Muscle of back (tissue), 13 donors: ENCODE data around the gene ATP13A5. TPM values are rescaled to one million over a fixed set of nuclear protein-coding genes. Genes with fewer than 3 reads are reported as not detected.

ENCODE experiments used
- DNase-seq, 3 donors: peaks; one replicate each; pipeline versions ENCODE4 v3.0.0 to v3.0.0-alpha.2; 2013
- long read RNA-seq, 9 donors: transcript quantifications; one replicate each; lab custom pipeline, GENCODE V29; 2026
- polyA plus RNA-seq, 10 donors: library from polyadenylated mRNA; unstranded; fragments of 120-200 nt; gene quantifications; one replicate each; pipeline ENCODE4 v1.2.1, GENCODE V29; 2013; ENCODE audit not compliant: insufficient read length in 10 of 10

The ATP13A5 gene, protein sequence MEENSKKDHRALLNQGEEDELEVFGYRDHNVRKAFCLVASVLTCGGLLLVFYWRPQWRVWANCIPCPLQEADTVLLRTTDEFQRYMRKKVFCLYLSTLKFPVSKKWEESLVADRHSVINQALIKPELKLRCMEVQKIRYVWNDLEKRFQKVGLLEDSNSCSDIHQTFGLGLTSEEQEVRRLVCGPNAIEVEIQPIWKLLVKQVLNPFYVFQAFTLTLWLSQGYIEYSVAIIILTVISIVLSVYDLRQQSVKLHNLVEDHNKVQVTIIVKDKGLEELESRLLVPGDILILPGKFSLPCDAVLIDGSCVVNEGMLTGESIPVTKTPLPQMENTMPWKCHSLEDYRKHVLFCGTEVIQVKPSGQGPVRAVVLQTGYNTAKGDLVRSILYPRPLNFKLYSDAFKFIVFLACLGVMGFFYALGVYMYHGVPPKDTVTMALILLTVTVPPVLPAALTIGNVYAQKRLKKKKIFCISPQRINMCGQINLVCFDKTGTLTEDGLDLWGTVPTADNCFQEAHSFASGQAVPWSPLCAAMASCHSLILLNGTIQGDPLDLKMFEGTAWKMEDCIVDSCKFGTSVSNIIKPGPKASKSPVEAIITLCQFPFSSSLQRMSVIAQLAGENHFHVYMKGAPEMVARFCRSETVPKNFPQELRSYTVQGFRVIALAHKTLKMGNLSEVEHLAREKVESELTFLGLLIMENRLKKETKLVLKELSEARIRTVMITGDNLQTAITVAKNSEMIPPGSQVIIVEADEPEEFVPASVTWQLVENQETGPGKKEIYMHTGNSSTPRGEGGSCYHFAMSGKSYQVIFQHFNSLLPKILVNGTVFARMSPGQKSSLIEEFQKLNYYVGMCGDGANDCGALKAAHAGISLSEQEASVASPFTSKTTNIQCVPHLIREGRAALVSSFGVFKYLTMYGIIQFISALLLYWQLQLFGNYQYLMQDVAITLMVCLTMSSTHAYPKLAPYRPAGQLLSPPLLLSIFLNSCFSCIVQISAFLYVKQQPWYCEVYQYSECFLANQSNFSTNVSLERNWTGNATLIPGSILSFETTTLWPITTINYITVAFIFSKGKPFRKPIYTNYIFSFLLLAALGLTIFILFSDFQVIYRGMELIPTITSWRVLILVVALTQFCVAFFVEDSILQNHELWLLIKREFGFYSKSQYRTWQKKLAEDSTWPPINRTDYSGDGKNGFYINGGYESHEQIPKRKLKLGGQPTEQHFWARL
- polyA plus RNA-seq = 1 to 10 TPM in 1 of 10 donors, under 1 TPM in 9; 0.15 to 1.1 (median 0.47) TPM
- long read RNA-seq, donor 1 = 0 reads
- long read RNA-seq, donor 2 = 0 reads
- long read RNA-seq, donor 3 = 0 reads
- long read RNA-seq, donor 4 = 0 reads
- long read RNA-seq, donor 5 = 0 reads
- long read RNA-seq, donor 6 = 0 reads
- long read RNA-seq, donor 7 = 0 reads
- long read RNA-seq, donor 8 = 0 reads
- long read RNA-seq, donor 9 = 0 reads

GRCh38 chr3:193378706-193379105 lies at the start of gene ATP13A5:
TSS of gene ATP13A5 (minus strand) at chr3:193378753. CDS start at chr3:193378725, 28 bp downstream.
- no peak for DNase-seq

DNA sequence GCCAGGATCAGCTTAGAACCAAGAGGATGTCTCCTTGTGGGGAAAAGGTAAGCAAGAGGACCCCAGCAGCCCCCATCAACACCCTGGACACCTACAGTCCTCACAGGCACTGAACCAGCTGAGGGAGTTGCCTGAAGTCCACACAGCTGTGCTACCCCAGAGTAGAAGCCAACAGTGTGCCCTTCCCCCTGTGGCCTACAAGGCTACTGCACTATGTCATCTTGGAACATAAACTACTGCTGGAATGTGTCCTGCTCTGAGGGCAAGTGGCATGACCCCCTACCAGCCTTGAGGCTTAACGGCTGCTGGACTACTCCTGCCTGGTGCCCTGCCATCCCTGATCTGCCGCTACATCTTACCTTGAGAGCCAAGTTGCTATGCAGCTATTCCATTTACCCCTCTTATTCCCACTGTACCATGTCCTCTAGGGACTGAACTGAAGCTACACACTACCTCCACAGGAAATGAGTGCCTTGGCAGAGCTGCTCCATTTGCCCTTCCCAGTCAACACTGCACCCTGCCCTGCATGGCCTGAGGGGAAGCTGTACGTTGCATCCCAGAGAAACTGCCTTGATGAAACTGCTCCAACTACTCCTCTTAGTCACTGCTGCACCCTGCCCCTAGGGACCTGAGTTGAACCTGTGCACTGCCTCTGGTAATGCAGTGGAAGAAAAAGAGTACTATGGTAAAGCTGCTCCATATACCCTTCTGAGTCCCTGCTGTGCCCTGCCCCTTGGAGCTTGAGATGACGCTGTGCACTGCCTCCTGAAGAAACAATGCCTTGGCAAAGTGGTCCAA lies 40.2 kb upstream of the ATP13A5 start:
- no peak for DNase-seq

GRCh38 chr3:193416629-193417028 lies 38.1 kb upstream of the ATP13A5 start:
- no peak for DNase-seq

GRCh38 chr3:193407688-193408087 lies 29.1 kb upstream of the ATP13A5 start:
- no peak for DNase-seq

- peak in 1 of 3 donors; percentile 54 for DNase-seq
Measured at GRCh38 chr3:193407112-193407511, 28.6 kb upstream of the ATP13A5 start.

GRCh38 chr3:193403307-193403706 lies 24.8 kb upstream of the ATP13A5 start:
- DNase-seq = no peak

DNA sequence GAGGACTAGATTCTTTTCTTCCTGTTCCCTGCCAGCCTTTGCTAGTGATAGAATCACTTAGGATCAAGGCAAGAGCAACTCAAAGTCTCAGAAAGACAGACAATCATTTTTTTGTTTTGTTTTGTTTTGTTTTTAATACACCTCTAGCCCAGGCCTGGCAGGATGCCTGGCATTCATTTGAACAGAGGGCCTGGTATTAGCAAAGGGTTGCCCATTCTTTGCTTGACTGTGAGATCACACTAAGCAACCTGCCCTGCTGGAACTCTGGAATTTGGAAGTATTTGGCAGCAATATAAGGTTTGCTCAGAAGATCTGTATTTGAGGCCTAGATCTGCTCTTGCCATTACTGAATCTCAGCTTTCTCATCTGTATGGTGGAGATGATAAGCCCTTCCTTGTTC lies 21.8 kb upstream of the ATP13A5 start:
- no peak for DNase-seq

GRCh38 chr3:193396451-193397244 lies 18.1 kb upstream of the ATP13A5 start:
- DNase-seq = no peak

DNA sequence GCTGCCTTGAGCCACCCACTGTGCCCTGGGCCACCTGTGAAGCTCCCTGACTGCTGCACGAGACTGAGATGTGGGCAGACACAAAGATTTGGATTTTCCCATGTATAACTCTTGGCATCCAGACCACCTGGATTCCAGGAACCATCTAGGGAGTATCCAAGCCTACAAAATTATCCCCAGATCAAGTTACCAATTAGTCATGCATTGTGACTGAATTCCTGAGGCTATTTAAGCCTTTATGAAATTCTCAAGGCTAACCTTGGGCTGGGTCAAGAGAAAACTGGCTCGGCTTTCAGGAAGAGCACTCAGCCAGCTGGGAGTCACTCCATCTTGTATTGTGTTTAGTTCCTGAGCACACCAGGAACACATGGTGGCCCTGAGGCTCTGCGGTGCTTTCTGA lies 13.3 kb upstream of the ATP13A5 start:
- DNase-seq = peak in 1 of 3 donors; percentile 10

DNA sequence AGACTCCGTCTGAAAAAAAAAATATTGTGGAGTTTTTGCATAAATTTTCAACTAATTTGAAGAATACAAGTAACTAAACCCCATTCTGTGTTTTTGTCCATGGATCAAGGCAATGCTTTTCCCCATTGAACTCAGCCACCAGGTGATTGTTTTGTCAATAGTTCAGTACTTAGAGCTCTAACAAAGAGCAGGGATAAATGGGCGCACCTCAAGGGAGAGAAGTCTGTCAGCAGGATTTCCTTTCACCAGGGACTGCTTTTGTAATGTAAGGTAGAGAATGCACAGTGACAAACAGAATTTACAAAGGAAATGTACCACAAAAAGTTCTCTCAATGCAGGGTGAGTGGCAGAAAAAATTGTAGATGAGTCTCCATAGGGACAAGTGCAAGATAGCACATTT lies 10.8 kb upstream of the ATP13A5 start:
- no peak for DNase-seq

DNA sequence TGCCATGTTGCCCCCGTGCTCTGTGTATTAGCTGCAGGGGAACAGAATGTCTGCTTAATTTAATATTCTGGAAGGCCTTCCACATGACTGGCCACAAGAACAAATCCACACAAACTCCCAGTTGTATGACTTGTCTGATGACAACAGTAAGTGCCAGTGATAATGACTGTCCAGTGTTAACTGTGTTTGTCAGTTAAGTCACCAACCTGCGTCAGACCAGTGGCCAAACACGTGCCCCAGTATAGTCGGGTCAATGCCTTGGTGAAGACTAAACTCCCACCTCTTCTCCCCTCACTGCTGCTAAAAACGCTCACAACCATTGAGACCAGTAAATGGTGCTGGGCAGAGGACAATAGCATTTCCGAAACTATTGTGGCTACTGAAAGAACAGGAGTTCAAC lies 9.8 kb upstream of the ATP13A5 start:
- no peak for DNase-seq

DNA sequence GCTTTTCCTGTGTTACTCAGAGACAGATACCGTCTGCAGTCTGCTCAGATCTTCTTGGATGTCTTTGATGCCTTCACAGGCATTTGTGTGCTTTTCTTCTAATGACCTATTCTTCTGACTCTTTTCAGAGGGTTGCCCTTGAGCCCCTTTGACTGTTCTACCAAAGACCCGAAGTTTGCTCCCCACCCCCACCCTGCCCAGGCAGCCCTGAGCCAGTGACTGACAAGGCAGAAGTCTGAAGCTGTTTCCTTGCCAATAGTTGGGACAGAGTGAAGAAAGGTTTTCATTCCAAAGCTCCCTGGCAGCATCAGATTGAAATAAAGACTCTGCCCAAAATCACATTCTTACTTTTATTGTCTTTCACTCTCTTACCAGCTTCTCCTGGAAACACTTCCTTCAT lies 9.0 kb upstream of the ATP13A5 start:
- no peak for DNase-seq

- DNase-seq = no peak
Measured at GRCh38 chr3:193377591-193377990, 962 bp downstream of the ATP13A5 start.

DNA sequence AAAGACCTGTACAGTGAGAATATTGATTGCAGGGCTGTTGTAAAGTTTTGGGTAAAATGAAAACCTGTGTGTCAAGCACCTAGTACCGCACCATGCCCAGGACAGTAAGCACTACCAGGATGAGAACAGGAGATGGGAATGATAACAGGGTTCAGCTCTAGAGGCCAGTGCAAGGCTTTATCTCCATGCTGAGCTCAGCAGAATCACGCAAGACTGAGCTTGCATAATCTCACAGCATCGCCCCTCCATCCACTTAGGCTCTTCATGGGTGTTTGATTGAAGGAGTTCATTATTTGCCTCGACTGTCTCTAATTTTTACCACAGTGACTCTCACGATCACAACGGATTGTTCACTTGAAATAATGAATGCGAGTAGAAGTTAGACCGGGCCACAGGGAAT lies 2.9 kb downstream of the ATP13A5 start:
- DNase-seq = no peak

DNA sequence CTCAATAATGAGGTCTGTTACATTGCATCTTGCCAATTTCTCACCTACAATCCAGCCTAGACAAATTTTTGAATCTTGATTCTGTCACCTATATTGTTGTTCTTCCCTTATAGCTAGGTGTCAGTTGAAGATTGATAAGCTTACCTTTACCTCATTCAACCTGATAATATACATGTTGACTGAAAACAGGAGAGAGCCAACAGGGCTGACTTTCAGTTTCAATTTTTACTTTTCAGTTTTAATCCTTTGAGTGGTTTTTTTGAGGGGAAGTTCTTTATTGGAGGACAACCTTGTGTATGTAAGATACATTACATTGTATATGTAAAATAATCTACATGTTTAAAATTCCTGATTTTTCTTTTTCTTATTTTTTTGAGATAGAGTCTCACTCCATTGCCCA lies 5.8 kb downstream of the ATP13A5 start:
- no peak for DNase-seq

- DNase-seq = no peak
Measured at GRCh38 chr3:193367868-193368267, 10.7 kb downstream of the ATP13A5 start.

DNA sequence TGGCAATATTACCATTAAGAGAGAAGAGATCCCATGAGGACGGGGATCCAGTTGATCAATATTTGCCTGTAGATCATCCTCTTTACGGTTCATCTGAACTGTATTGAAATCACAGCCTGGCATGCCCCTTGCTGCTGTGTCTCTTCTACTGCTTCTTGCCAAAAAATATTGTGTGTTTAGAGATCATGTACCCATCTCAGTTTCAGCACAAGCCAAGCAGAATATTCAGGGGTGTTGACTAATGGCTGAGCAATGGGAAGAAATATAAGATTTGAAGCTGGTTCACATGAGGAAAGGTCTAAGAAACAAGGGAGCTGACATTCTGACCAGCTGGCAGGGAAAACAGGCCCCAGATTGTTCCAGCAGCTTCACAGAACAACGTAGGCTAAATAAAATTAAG lies 21.3 kb downstream of the ATP13A5 start:
- DNase-seq = no peak

- no peak for DNase-seq
Measured at GRCh38 chr3:193354423-193354822, 24.1 kb downstream of the ATP13A5 start.

DNA sequence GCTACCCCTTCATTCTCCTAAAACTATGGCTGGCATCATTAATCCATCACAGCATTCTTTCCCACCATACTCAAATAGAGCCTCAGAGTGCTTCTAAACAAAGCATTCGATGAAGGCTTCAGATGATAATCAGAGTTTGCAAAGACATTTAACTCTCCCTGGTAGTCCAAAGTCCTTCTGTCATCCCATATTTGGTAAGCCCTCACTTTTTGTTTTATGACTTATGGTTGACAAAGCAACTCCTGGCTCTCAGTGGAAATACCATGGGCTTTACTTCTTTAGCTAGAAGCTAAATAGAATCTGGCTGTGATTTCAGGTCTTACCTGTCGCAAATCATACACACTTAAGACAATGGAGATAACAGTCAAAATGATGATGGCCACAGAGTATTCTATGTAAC lies 27.8 kb downstream of the ATP13A5 start:
- DNase-seq = no peak

DNA sequence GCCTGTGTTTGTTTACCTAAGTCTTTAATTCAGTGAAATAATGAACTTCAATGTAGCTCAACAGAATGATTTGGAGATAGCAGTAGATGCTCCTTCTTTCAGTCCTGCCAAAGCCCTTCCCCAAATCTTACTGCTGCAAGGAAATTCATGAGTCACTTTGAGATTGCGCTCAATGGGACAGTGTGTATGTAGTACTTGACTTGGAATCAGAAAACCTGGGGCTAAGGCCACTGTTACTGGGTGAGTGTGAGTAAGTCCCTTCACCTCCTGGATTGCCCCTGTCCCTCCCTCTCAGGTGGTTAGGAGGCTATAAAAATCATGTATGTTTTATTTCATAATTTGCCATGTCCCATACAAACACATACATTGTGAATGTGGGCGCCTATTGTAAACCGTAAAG lies 29.9 kb downstream of the ATP13A5 start:
- no peak for DNase-seq
